ENCODE results near the gene RNU7-1.

GRCh38 chr12:6937481-6938352 lies 5.9 kb upstream of the RNU7-1 start:
- TF ChIP-seq CTCF (IDR thresholded peaks at IDR 0.05 in 2 of 3, conservative IDR thresholded peaks at IDR 0.05 in 1 of 3; ENCODE audit: insufficient read depth in 2 of 3, low read depth in 1 of 3, low read length in 3 of 3) (peak; percentile 82 to 91 (median 86)), STAG1 (CRISPR knock-in tag; IDR thresholded peaks at IDR 0.05; ENCODE audit: borderline replicate concordance) (no peak), OTX1 (CRISPR knock-in tag; IDR thresholded peaks at IDR 0.05) (0 out of 2 replicates have a peak, but pooled peaks have one; percentile 13), DMBX1 (CRISPR knock-in tag; IDR thresholded peaks at IDR 0.05; ENCODE audit: borderline replicate concordance) (no peak), REST (IDR thresholded peaks at IDR 0.05; ENCODE audit: borderline replicate concordance) (no peak), REST (CRISPR knock-in tag; IDR thresholded peaks at IDR 0.05; ENCODE audit: low read depth) (peak; percentile 54; the same call in 1 of the 2 replicates), ZHX1 (conservative IDR thresholded peaks at IDR 0.05; ENCODE audit: low read length) (peak; percentile 81), KHSRP (IDR thresholded peaks at IDR 0.05) (peak; percentile 43; the same call in 1 of the 2 replicates), GTF2B (IDR thresholded peaks at IDR 0.05; ENCODE audit: extremely low read depth, insufficient read length) (no peak), MEF2A (IDR thresholded peaks at IDR 0.05; ENCODE audit: control insufficient read depth, low read depth, low read length) (no peak), ZNF551 (CRISPR knock-in tag; IDR thresholded peaks at IDR 0.05) (no peak), TBP (optimal IDR thresholded peaks at IDR 0.05; ENCODE audit: low read depth, low read length) (no peak), THRAP3 (IDR thresholded peaks at IDR 0.05; ENCODE audit: borderline replicate concordance) (no peak), MAZ (CRISPR knock-in tag; conservative IDR thresholded peaks at IDR 0.05 in 1 of 2, IDR thresholded peaks at IDR 0.05 in 1 of 2) (peak; percentile 61 to 78; a peak in 3 of 4 replicates), BCLAF1 (IDR thresholded peaks at IDR 0.05; ENCODE audit: borderline replicate concordance in 1 of 2, control insufficient read depth in 1 of 2, low read depth in 2 of 2, low read length in 1 of 2) (peak in 1 of 2 experiments; percentile 27; a peak in 1 of 4 replicates)

Measured in K562 (cell line).